HG03159 (cell line): ENCODE data around the gene CUX1.

ENCODE experiments used
- ATAC-seq: cut with Tn5 transposase; IDR thresholded peaks from one replicate; pipeline ENCODE4 v1.9.1; 2021; ENCODE audit warnings: mild to moderate bottlenecking, moderate library complexity; ENCODE audit not compliant: unreplicated experiment

The CUX1 gene

DNA sequence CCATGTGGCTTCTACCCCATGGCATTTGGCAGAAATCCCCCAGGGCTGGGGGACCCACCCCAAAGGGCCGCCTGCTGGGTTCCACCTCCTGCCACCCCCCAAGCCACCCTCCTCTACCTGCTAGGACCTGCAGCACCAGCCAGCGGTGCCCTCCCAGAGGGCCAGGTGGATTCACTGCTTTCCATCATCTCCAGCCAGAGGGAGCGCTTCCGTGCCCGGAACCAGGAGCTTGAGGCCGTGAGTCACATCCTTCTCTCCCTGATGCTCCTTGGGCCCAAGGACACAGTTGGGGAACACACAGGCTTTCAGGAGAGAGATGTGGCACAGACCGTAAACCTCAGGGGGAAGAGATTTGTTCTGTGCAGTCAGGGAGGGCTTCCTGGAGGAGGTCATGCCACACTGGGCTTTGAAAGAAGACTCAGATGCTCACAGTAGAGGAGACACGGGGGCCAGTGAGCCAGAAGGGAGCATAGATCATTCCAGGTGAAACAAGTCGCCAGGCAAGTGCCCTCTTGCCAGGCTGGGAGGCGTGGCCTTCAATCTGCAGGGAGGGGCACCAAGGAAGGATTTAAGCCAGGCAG is 457.8 kb downstream of the CUX1 start:
- ATAC-seq, result no peak

- ATAC-seq, result no peak
Measured at GRCh38 chr7:102277901-102278300, 460.5 kb downstream of the CUX1 start.

GRCh38 chr7:102279537-102280400 is 462.3 kb downstream of the CUX1 start:
- ATAC-seq, result no peak

GRCh38 chr7:102280521-102280920 is 463.1 kb downstream of the CUX1 start:
- no peak for ATAC-seq

DNA sequence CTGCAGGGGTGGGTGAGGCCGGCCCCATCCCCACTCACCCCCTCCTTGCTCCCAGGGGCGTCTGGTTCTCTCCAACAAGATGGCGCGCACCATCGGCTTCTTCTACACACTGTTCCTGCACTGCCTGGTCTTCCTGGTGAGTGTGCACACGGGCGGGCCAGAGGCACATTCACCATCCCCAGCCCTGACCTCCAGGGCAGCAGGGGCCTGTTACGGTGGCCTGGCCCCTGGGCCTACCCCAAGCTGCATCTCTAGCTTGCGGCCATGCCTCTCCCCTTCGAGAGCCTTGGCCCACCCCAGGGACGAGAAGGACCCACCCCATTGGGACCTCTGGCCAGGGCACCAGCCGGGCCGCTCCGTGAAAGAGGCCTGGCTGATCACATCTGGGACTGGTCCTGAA is 464.4 kb downstream of the CUX1 start:
- ATAC-seq, result no peak

GRCh38 chr7:102282465-102283362 is 465.3 kb downstream of the CUX1 start:
- no peak for ATAC-seq

DNA sequence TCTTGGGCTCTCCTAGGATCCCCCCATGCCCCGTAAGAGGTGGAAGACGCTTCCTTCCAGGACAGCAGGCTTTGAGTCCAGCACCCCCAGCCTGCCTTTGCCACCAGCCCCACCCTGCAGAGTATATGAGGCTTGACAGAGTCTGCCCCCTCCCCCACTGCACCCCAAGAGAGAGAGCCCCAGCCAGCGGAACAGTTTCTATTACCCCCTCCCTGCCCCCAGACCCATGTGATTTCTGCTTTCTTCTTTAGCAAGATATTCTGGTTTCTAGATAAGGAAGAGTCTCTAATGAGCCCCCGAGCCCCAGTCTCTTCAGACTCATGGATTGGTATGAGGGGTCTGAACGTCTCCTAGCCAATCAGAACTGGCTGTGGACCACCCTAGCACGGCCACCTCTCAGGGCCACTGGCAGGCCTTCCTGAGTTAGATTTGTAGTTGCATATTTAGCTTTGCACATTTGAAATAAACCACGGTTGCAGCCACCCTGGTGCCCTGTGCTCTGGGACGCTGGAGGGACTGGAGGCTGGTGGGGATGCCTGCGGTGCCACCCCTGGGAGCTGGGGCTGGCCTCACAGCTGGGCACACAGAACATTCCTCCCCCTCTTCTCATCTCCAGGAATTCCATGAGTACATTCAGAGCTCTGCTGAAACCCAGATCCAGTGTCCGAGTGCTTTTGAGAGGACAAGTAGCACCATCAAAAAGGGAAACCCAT is 466.2 kb downstream of the CUX1 start:
- ATAC-seq, result no peak

GRCh38 chr7:102284399-102284798 is 467.0 kb downstream of the CUX1 start:
- no peak for ATAC-seq

GRCh38 chr7:102284891-102285539 is 467.6 kb downstream of the CUX1 start:
- ATAC-seq, result no peak

DNA sequence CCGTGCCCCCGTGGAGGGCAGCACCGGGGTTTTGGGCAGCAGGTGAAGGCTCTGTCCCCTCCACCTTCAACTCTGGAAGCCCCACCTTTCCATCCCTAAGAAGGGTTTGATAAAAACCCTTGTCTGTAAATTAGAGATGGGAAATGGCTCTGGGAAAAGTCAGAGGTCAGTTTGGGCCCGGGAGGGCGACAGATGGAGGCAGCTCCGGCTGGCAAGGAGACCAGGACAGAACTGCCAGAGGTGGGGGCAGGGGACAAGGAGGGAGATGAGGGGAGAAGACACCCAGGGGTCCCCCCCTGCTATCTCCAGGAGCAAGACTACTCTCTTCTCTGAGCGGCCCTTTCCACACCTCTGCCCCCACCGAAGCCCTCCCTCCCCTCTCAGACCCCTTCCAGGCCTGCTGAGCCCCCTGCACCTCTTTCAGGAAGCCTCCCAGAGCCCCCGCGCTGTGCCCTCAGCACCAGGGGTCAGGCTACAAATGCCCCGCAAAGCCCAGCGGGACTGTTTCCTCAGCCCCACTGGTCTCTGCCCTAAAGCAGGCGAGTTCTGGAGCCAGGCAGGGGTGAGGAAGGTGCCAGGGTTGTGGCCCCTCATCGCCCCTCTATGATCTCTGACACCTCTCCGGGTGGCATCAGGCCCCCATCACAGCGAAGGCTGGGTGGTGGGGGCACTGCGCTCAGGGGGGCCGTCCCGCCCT is 468.3 kb downstream of the CUX1 start:
- no peak for ATAC-seq

- ATAC-seq, result peak; percentile 21
Measured at GRCh38 chr7:102286237-102287110, 469.0 kb downstream of the CUX1 start, which contains the start of gene SH2B2. TSS of gene SH2B2 (plus strand) at chr7:102286868. CDS start at chr7:102300551, 13,683 bp downstream.

DNA sequence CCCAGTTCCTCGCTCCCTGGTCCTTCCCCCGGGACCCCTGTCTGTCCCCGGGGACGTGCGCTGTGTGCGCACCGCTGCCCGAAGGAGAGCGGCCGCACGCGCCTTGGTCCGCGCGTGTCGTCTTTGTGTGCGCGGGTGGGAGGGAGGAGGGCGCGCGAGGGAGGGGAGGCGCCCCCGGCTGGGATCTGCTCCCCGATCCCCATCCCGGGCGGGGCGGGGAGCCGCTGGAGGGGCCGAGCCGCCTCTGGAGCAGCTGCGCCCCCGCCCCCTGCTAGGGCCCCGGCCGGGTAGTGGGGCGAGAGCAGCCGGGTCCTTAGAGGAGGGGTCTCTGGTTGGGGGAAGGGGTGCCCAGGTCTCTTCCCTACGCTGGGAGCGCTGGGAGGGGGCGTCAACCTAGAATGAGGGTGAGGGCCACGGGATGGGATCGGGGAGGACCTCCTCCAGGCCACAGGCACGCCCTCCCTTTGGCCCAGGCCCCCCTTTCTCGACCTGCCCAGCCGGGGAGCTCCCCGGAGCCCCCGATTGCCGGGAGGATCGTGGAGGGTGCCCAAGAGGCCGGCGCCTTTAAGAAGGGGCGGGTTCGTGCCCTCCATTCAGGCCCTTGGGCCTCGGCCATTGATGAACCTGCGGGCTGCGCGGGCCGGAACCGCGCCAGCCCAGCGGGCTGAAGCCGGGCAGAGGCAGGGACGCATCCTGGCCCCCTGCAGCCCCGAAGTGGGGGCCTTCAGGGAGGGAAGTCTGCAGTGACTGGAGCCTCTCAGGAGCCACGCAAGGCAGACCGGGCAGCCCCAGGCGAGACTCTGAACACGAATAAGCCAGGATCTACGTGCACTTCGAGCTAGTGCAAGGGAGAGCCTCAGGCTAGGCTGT is 469.9 kb downstream of the CUX1 start:
- ATAC-seq, result peak; percentile 15

DNA sequence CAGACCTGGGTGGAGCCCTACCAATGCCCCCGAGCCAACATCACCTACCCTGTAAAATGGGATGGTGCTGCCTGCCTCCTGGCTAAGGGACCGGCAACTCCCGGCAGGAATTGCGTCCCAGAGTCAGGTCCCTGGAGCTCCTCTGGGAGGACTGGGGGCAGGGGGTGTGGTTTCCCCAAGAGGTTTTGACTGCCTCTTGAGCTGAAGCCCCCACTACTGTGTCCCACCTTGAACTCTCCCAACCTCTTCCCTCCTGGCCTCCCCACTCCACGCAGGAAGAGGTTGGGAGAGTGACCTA is 470.5 kb downstream of the CUX1 start:
- no peak for ATAC-seq

GRCh38 chr7:102288285-102288930 is 471.0 kb downstream of the CUX1 start:
- ATAC-seq, result no peak

DNA sequence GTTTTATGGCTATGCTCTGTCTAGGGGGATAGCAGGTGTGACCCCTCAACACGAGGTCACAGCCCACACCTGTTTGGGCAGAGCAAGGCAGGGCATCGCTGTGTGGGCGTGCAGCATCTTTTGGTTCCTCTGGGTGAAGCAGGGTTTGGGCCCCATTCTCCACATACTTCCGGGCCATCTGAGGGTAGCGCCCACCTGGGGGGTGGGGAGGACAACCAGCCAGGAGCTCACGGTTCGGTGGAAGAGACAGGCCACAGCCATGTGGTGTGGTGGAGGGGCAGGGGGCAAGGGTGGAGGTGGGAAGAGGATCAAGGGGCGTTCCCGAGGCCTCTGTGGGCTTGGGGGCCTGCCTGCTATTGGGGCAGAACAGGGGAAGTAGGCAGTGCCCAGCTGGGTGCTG is 471.6 kb downstream of the CUX1 start:
- ATAC-seq, result no peak

GRCh38 chr7:102291056-102291915 is 473.9 kb downstream of the CUX1 start:
- peak; percentile 36 for ATAC-seq

DNA sequence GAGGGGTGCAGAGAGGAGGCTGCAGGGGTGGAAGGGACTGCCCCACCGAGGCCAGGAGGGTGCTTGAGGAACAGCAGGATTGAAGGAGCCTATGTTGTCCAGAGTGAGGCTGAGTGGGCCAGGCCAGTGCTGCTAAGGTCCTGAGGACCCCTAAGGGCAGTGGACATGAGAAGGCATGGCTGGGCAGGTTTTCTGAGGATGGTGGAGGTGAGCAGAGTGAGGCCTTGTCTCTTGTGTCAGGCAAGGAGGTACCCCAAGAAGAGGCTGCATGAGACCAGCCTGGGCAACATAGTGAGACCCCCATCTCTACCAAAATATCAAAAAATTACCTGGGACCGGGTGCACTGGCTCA is 474.5 kb downstream of the CUX1 start:
- no peak for ATAC-seq
